Neural progenitor cell (in vitro differentiated cells): ENCODE results near the gene FIBCD1.

Experiments used
- EZH2 ChIP-seq: fragments of 200-600 bp; sonication (generic); IDR thresholded peaks from 2 replicates; pipeline ENCODE4 v1.6.1; 2017; ENCODE audit warnings: antibody characterized with exemption, mild to moderate bottlenecking, moderate library complexity
- EZH2phosphoT487 ChIP-seq: fragments of 200-600 bp; sonication (generic); IDR thresholded peaks from 2 replicates; pipeline ENCODE4 v1.6.1; 2017; ENCODE audit warnings: antibody characterized with exemption
- TF ChIP-seq, protein P1 (sequence below): fragments of 200-600 bp; sonication (generic); IDR thresholded peaks from 2 replicates; pipeline ENCODE4 v1.5.1; 2017; ENCODE audit warnings: antibody characterized with exemption, mild to moderate bottlenecking

DNA sequence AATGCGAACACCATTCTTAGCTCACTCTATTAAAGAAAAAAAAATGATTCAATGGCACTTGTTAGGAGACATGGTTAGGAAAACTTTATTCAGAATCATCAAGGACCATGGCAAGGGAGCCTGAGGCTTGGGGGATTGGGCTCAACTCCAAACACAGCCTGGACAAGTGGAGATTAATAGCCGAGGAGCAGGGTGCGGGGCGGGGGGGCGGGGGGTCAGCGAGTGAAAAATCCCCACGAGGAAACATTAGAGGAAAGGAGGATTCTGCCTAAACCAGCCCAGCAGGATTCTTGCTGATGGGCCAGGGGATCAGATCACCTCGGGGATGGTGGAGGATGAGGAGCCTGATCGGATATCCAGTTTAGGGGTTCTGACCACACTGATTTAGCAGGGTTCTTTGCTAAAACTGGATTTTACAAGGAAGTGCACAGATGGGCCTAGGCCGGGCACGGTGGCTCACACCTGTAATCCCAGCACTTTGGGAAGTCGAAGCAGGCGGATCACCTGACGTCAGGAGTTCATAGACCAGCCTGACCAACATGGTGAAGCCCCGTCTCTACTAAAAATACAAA is 24.4 kb upstream of the FIBCD1 start:
- TF ChIP-seq, protein P1, sequence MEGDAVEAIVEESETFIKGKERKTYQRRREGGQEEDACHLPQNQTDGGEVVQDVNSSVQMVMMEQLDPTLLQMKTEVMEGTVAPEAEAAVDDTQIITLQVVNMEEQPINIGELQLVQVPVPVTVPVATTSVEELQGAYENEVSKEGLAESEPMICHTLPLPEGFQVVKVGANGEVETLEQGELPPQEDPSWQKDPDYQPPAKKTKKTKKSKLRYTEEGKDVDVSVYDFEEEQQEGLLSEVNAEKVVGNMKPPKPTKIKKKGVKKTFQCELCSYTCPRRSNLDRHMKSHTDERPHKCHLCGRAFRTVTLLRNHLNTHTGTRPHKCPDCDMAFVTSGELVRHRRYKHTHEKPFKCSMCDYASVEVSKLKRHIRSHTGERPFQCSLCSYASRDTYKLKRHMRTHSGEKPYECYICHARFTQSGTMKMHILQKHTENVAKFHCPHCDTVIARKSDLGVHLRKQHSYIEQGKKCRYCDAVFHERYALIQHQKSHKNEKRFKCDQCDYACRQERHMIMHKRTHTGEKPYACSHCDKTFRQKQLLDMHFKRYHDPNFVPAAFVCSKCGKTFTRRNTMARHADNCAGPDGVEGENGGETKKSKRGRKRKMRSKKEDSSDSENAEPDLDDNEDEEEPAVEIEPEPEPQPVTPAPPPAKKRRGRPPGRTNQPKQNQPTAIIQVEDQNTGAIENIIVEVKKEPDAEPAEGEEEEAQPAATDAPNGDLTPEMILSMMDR, result no peak
- no peak for TF ChIP-seq EZH2
- TF ChIP-seq EZH2phosphoT487, result no peak
